Thyroid gland (tissue), 4 donors: ENCODE measurements around the gene ARHGAP18. TPM values are rescaled to one million over a fixed set of nuclear protein-coding genes. Genes with fewer than 3 reads are reported as not detected.

Experiments
- DNase-seq, 2 donors: peaks; one replicate each; pipeline ENCODE4 v3.0.0-alpha.2; 2019
- H3K27ac ChIP-seq, 3 donors: fragments of 200-600 bp; sonication (generic); 1 replicate in 2 of 3; 2 replicates in 1 of 3; pipeline ENCODE4 v1.5.1; 2016 to 2019; ENCODE audit warnings: mild to moderate bottlenecking in 1 of 3, moderate library complexity in 1 of 3
- H3K27me3 ChIP-seq: fragments of 200-600 bp; sonication (generic); one replicate; pipeline ENCODE4 v1.5.1; 2019
- H3K36me3 ChIP-seq, 2 donors: fragments of 200-600 bp; sonication (generic); one replicate each; pipeline ENCODE4 v1.5.1; 2016 to 2019
- H3K4me1 ChIP-seq, 2 donors: fragments of 200-600 bp; sonication (generic); one replicate each; pipeline ENCODE4 v1.5.1; 2017 to 2019
- H3K4me3 ChIP-seq, 3 donors: fragments of 200-600 bp; sonication (generic); replicated peaks in 1 of 3; 1 replicate in 2 of 3; 2 replicates in 1 of 3; pipeline ENCODE4 v1.5.1; 2016; ENCODE audit warnings: mild to moderate bottlenecking in 1 of 3
- H3K9me3 ChIP-seq: fragments of 200-600 bp; sonication (generic); one replicate; pipeline ENCODE4 v1.5.1; 2017
- POLR2A ChIP-seq, 2 donors: fragments of 450-650 bp; IDR thresholded peaks; one replicate each; pipeline ENCODE4 v1.6.1; 2017; ENCODE audit warnings: antibody characterized with exemption in 2 of 2, mild to moderate bottlenecking in 2 of 2, moderate library complexity in 1 of 2
- WGBS, 2 donors: methylation state at CpG; one replicate each; pipeline ENCODE4 v1.1.5; 2017; 5-methylcytosine and 5-hydroxymethylcytosine counted together
- intact Hi-C: fragments of 100-400 bp; cut with DNase I; formaldehyde crosslinking; loops from one replicate; pipeline ENCODE4 v1.15.1; 2023
- total RNA-seq, 4 donors: library from RNA; depleted of rRNA; stranded (reverse); fragments of >200 nt; gene quantifications; one replicate each; pipeline ENCODE4 v1.2.3, GENCODE V29; 2016
- TF ChIP-seq, protein P1 (sequence below), 6 experiments: fragments of 200-600 bp in 3 of 6; fragments of 450-650 bp in 3 of 6; sonication (generic) in 3 of 6; IDR thresholded peaks; one replicate each; pipeline ENCODE4 v1.5.1; 2016 to 2019; ENCODE audit warnings: antibody characterized with exemption in 6 of 6, mild to moderate bottlenecking in 2 of 6, inconsistent platforms in 1 of 6, moderate library complexity in 1 of 6

The ARHGAP18 gene
- total RNA-seq, 4 donors from 2014 or later, result 26.5 to 31.6 (median 28.3) TPM

DNA sequence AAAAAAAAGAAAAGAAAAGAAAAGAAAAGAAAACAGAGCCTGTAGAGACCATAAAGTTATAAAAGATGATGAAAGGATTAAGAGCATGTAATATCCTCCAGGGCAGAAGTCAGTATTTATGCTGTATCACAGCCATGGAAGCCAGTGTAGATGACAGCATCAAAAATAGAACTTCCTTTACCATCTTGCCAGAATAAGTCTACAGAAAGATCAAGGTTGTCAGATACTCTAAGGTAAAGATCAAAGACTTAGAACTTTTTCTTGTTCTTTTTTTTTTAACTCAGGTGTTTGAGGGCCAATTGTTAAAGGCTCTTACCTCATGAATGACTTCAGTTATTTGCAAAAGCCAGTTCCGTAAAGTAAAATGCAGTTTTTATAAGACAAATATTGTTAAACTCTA is 54.6 kb downstream of the ARHGAP18 start:
- intact Hi-C loops, result no loop called here
- H3K27ac ChIP-seq, result no peak overlapping the region
- 77% methylated on average over 1 of the region's 1 CpG for WGBS, 2 donors
- no peaks in the 10 kb centered on the region for H3K27me3 ChIP-seq
- H3K9me3 ChIP-seq, result no peaks in the 10 kb centered on the region
- H3K4me1 ChIP-seq, result peaks cover 16 to 19% of the 10 kb centered on the region in 2 donors
- H3K4me3 ChIP-seq, result no peak overlapping the region
- no peaks in the 10 kb centered on the region for H3K36me3 ChIP-seq
- TF ChIP-seq, protein P1, sequence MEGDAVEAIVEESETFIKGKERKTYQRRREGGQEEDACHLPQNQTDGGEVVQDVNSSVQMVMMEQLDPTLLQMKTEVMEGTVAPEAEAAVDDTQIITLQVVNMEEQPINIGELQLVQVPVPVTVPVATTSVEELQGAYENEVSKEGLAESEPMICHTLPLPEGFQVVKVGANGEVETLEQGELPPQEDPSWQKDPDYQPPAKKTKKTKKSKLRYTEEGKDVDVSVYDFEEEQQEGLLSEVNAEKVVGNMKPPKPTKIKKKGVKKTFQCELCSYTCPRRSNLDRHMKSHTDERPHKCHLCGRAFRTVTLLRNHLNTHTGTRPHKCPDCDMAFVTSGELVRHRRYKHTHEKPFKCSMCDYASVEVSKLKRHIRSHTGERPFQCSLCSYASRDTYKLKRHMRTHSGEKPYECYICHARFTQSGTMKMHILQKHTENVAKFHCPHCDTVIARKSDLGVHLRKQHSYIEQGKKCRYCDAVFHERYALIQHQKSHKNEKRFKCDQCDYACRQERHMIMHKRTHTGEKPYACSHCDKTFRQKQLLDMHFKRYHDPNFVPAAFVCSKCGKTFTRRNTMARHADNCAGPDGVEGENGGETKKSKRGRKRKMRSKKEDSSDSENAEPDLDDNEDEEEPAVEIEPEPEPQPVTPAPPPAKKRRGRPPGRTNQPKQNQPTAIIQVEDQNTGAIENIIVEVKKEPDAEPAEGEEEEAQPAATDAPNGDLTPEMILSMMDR (IDR thresholded peaks at IDR 0.05), result no peak
- TF ChIP-seq POLR2A (IDR thresholded peaks at IDR 0.05), result no peak
- DNase-seq, result no peak

DNA sequence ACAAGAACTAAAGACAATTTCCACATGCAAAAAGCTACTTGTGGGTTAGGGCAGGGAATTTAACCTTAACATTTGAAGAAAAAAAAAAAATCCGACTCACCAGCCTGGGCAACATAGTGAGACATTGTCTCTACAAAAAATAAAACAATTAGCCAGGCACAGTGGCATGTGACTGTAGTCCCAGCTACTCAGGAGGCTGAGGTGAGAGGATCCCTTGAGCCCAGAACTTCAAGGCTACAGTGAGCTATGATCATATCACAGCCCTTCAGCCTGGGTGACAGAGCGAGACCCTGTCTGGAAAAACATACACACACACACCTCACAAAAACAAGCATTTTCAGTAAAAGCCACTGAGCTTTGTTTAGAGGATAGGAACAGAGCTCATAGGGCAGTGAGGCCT is 56.2 kb downstream of the ARHGAP18 start:
- no peaks in the 10 kb centered on the region for H3K9me3 ChIP-seq
- H3K4me3 ChIP-seq, result no peak overlapping the region
- TF ChIP-seq, protein P1 (IDR thresholded peaks at IDR 0.05), result no peak
- TF ChIP-seq POLR2A (IDR thresholded peaks at IDR 0.05), result no peak
- H3K27ac ChIP-seq, result peak overlapping the region in 2 of 3 donors; percentile 19 to 28
- peaks cover 15 to 19% of the 10 kb centered on the region in 2 donors for H3K4me1 ChIP-seq
- no peak for DNase-seq
- intact Hi-C loops, result no loop called here
- H3K36me3 ChIP-seq, result no peaks in the 10 kb centered on the region
- WGBS, 2 donors, result 82 to 85% methylated on average over 2 of the region's 2 CpGs
- H3K27me3 ChIP-seq, result no peaks in the 10 kb centered on the region

DNA sequence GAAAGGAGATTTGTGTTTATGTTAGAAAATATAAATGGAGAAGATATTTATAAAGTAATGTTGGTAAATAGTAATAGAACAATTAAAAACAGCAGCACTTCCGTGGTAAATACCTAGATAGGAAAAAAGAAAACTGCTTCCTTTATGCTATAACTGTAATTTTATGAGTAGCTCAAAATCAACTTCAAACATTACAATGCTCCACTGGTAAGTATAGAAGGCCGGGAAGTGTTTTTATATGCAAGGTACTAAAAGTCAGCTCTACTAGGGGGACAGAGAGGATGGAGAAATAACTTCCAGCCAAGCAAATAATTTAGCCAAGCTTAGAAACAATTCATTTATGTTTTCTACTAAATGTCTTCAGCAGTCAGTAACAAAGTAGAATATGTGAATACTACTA is 56.7 kb downstream of the ARHGAP18 start:
- intact Hi-C loops, result no loop called here
- H3K27me3 ChIP-seq, result no peaks in the 10 kb centered on the region
- peaks cover 15 to 19% of the 10 kb centered on the region in 2 donors for H3K4me1 ChIP-seq
- DNase-seq, result no peak
- WGBS, 2 donors, result 25 to 43% methylated on average over 2 of the region's 2 CpGs
- H3K36me3 ChIP-seq, result no peaks in the 10 kb centered on the region
- TF ChIP-seq, protein P1 (IDR thresholded peaks at IDR 0.05), result no peak
- TF ChIP-seq POLR2A (IDR thresholded peaks at IDR 0.05), result no peak
- H3K9me3 ChIP-seq, result no peaks in the 10 kb centered on the region
- peak overlapping the region in 2 of 3 donors; percentile 7 to 19 for H3K27ac ChIP-seq
- no peak overlapping the region for H3K4me3 ChIP-seq

DNA sequence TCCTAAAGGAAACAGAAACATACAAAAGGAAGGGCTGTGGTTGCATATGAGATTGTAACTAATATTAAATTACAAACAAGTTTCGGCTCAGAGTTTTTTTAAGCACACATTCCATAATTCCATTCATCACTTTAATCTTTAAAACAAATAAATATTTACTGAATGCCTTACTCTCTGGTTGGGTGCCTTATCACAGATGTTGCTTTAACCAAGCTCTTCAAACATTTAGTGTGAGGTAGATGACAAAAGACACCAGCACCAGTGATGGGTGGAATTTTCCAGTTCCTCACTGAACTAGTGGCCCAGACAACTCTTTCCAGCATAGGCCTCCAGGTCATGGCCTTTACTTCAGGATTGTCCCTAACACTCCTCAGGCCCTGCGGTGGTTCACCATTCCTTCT is 58.7 kb downstream of the ARHGAP18 start:
- TF ChIP-seq POLR2A (IDR thresholded peaks at IDR 0.05), result no peak
- TF ChIP-seq, protein P1 (IDR thresholded peaks at IDR 0.05), result no peak
- no peaks in the 10 kb centered on the region for H3K36me3 ChIP-seq
- H3K27me3 ChIP-seq, result no peaks in the 10 kb centered on the region
- no peaks in the 10 kb centered on the region for H3K9me3 ChIP-seq
- H3K4me1 ChIP-seq, result peaks cover 26 to 30% of the 10 kb centered on the region in 2 donors
- peak overlapping the region in 2 of 3 donors; percentile 7 to 27 for H3K27ac ChIP-seq
- DNase-seq, result no peak
- intact Hi-C loops, result no loop called here
- 83 to 85% methylated on average over 2 of the region's 2 CpGs for WGBS, 2 donors
- H3K4me3 ChIP-seq, result no peak overlapping the region

DNA sequence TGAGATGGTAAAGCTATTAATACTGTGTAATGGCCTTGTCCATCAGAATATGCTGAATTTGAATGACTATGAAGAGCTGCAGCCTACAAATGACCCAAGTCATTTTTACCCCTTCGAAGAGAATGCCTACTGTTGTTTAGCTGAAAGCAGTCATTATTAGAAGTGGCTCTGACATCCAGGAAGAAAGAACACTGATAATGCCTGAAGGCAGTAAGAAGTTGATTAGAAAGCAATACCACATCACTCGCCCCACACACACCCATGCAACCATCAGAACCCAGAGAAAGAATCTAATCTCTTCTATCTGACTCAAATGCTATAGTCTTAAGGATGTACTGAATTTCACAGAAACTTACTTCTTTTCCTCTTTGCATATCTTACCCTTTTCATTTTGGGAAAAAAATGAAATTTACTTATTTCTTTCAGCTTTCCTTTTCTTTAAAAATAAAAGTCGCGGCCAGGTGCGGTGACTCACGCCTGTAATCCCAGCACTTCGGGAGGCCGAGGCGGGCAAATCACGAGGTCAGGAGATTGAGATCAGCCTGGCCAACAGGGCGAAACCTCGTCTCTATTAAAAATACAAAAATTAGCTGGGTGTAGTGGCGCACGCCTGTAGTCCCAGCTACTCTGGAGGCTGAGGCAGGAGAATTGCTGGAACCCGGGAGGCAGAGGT is 61.0 kb downstream of the ARHGAP18 start:
- no peaks in the 10 kb centered on the region for H3K27me3 ChIP-seq
- H3K36me3 ChIP-seq, result no peaks in the 10 kb centered on the region
- H3K27ac ChIP-seq, result no peak overlapping the region
- H3K9me3 ChIP-seq, result no peaks in the 10 kb centered on the region
- TF ChIP-seq, protein P1 (IDR thresholded peaks at IDR 0.05), result no peak
- H3K4me3 ChIP-seq, result no peak overlapping the region
- DNase-seq, result no peak
- peaks cover 48 to 51% of the 10 kb centered on the region in 2 donors for H3K4me1 ChIP-seq
- intact Hi-C loops, result no loop called here
- WGBS, 2 donors, result 93 to 95% methylated on average over 15 of the region's 15 CpGs
